HepG2 (cell line): ENCODE measurements around the gene CELA2B. TPM values are rescaled to one million over a fixed set of nuclear protein-coding genes. Genes with fewer than 3 reads are reported as not detected.

Source experiments
- ATAC-seq: fragments of 200-7000 bp; cut with Tn5 transposase; 3 replicates; pipeline ENCODE4 v1.9.1; 2020; ENCODE audit warnings: mild to moderate bottlenecking, moderate library complexity
- BruUV-seq: library from RNA; stranded (reverse); fragments of 400-500 nt; replicated peaks from 2 replicates; lab custom pipeline; 2021; lab: Mats Ljungman, UMichigan
- CTCF ChIA-PET: fragments of 300-600 bp; formaldehyde crosslinking; extraction: SDS; loops from one replicate; lab custom pipeline; 2021; ENCODE audit warnings: low total read pairs, inconsistent platforms, low intra/inter-chr PET ratio; lab: Yijun Ruan, JAX
- POLR2A ChIA-PET: fragments of 350-600 bp; sonication (Branson Sonifier 250); formaldehyde crosslinking; loops from one replicate; lab custom pipeline; 2020; ENCODE audit warnings: antibody characterized with exemption, inconsistent platforms; lab: Yijun Ruan, JAX
- DNase-seq: peaks from one replicate; pipeline ENCODE4 v3.0.0-alpha.2; 2015; ENCODE audit warnings: low spot score
- FAIRE-seq: peaks from 3 replicates; lab custom pipeline; 2011; peaks lifted over from hg19 to GRCh38; lab: Jason Lieb, UNC
- H2AFZ ChIP-seq: one replicate; pipeline ENCODE4 v1.6.1; 2011; ENCODE audit warnings: low read length, inconsistent platforms
- H3K27ac ChIP-seq: fragments of 300-600 bp; 3 replicates; pipeline ENCODE4 v1.8.0; 2011; ENCODE audit warnings: mixed run types, mild to moderate bottlenecking, mixed read lengths, low read length, inconsistent platforms; ENCODE audit not compliant: insufficient read depth; ENCODE audit errors: extremely low read length
- H3K27me3 ChIP-seq, 2 experiments: fragments of 200-600 bp in 1 of 2; 2 replicates in 1 of 2; 3 replicates in 1 of 2; pipeline versions ENCODE4 v1.6.0 to v1.8.0; 2011; ENCODE audit warnings: low read length in 2 of 2, mild to moderate bottlenecking in 2 of 2, moderate library complexity in 2 of 2, inconsistent platforms in 1 of 2; ENCODE audit not compliant: insufficient read depth in 2 of 2, control insufficient read depth in 1 of 2
- H3K36me3 ChIP-seq, 2 experiments: fragments of 200-600 bp in 1 of 2; replicated peaks in 1 of 2; 2 replicates in 1 of 2; 3 replicates in 1 of 2; pipeline versions ENCODE4 v1.5.1 to v1.8.0; 2011; ENCODE audit warnings: low read length in 2 of 2, inconsistent platforms in 1 of 2; ENCODE audit not compliant: insufficient read depth in 2 of 2, control insufficient read depth in 1 of 2
- H3K4me1 ChIP-seq: 2 replicates; pipeline ENCODE4 v1.5.1; 2012; ENCODE audit warnings: low read length, inconsistent platforms; ENCODE audit not compliant: insufficient read depth
- H3K4me2 ChIP-seq: 2 replicates; pipeline ENCODE4 v1.6.0; 2011; ENCODE audit warnings: low read depth, low read length, inconsistent platforms
- H3K4me3 ChIP-seq, 3 experiments: fragments of 200-600 bp in 1 of 3; sonication (generic), shearing (Covaris generic) in 1 of 3; replicated peaks in 1 of 3; 2 replicates each; pipeline ENCODE4 v1.5.1; 2011 to 2016; ENCODE audit warnings: low read length in 3 of 3, inconsistent platforms in 2 of 3, low read depth in 2 of 3, mild to moderate bottlenecking in 2 of 3, control low read depth in 1 of 3, mixed read lengths in 1 of 3; ENCODE audit not compliant: insufficient read depth in 1 of 3
- H3K79me2 ChIP-seq: one replicate; pipeline ENCODE4 v1.6.1; 2011; ENCODE audit warnings: low read length, inconsistent platforms; ENCODE audit not compliant: insufficient read depth
- H3K9ac ChIP-seq: 2 replicates; pipeline ENCODE4 v1.6.0; 2011; ENCODE audit warnings: mild to moderate bottlenecking, low read depth, low read length, inconsistent platforms; ENCODE audit not compliant: insufficient read depth
- H3K9me3 ChIP-seq: 2 replicates; pipeline ENCODE4 v1.5.1; 2012; ENCODE audit warnings: mild to moderate bottlenecking, low read length
- H4K20me1 ChIP-seq: 2 replicates; pipeline ENCODE4 v1.6.0; 2011; ENCODE audit warnings: inconsistent platforms, mild to moderate bottlenecking, low read length, moderate library complexity; ENCODE audit not compliant: insufficient read depth
- FOXP1 ChIP-seq, 2 experiments: fragments of 450-650 bp in 1 of 2; IDR thresholded peaks; 2 replicates each; pipeline ENCODE4 v1.6.1; 2017 to 2018; ENCODE audit warnings: antibody characterized with exemption in 1 of 2
- MTA1 ChIP-seq: sonication (generic); formaldehyde crosslinking; IDR thresholded peaks from 2 replicates; pipeline ENCODE4 v1.4.0; 2020; ENCODE audit warnings: missing genetic modification reagents, mild to moderate bottlenecking, borderline replicate concordance
- TBL1XR1 ChIP-seq: fragments of 150-350 bp; IDR thresholded peaks from 2 replicates; pipeline ENCODE4 v1.6.1; 2014; ENCODE audit warnings: borderline replicate concordance, low read length; ENCODE audit not compliant: partially characterized antibody
- ZSCAN9 ChIP-seq: IDR thresholded peaks from 2 replicates; pipeline ENCODE4 v1.6.1; 2016; ENCODE audit warnings: borderline replicate concordance
- WGBS: methylation state at CpG from one replicate; pipeline ENCODE4 v1.1.6; 2017; ENCODE audit warnings: low lambda C conversion rate; 5-methylcytosine and 5-hydroxymethylcytosine counted together
- in situ Hi-C: cut with HindIII; loops from 2 replicates; pipeline ENCODE4 v1.10.0; 2017; ENCODE audit warnings: low pct_unique_long_range_greater_than_20kb; ENCODE audit not compliant: extremely low pct_ligation_motif_present
- intact Hi-C: fragments of 100-400 bp; cut with micrococcal nuclease; formaldehyde crosslinking; loops from one replicate; pipeline ENCODE4 v1.10.0; 2022; ENCODE audit not compliant: unreplicated experiment
- polyA plus RNA-seq, 8 experiments: library from polyadenylated mRNA; depleted of rRNA in 3 of 8; stranded (reverse) in 7 of 8; unstranded in 1 of 8; fragments of >200 nt; fragmentation: Illumina TruSeq in 4 of 8; extraction: Trizol in 4 of 8; gene quantifications; 2 replicates each; pipeline versions ENCODE4 v1.2.1 to v1.2.3, GENCODE V29; 2011 to 2016; ENCODE audit warnings: low read depth in 4 of 8, missing spikeins in 1 of 8, mixed read lengths in 1 of 8; ENCODE audit not compliant: insufficient read depth in 1 of 8
- total RNA-seq, 5 experiments: library from RNA; depleted of rRNA; stranded (reverse); fragments of >200 nt; fragmentation: Illumina TruSeq; extraction: Trizol; gene quantifications; 2 replicates each; pipeline ENCODE4 v1.2.3, GENCODE V29; 2016; ENCODE audit warnings: low read depth in 1 of 5
- TF ChIP-seq, protein P1 (sequence below): sonication (generic); formaldehyde crosslinking; IDR thresholded peaks from 2 replicates; pipeline ENCODE4 v1.4.0; 2020; ENCODE audit warnings: missing genetic modification reagents
- TF ChIP-seq, protein P2 (sequence below): fragments of 450-650 bp; IDR thresholded peaks from 2 replicates; pipeline ENCODE4 v1.6.1; 2016
- TF ChIP-seq, protein P3 (sequence below): sonication (generic); formaldehyde crosslinking; IDR thresholded peaks from 2 replicates; pipeline ENCODE4 v1.8.0; 2023; ENCODE audit warnings: mild to moderate bottlenecking, missing genetic modification reagents
- TF ChIP-seq, protein P4 (sequence below): sonication (generic); formaldehyde crosslinking; IDR thresholded peaks from 2 replicates; pipeline ENCODE4 v1.4.0; 2020; ENCODE audit warnings: missing genetic modification reagents

Gene CELA2B
- total and polyA plus RNA-seq, 2 of the 13 experiments (the other 11 are each of a cell fraction or from before 2014, with no cell fraction given), result not detected

DNA sequence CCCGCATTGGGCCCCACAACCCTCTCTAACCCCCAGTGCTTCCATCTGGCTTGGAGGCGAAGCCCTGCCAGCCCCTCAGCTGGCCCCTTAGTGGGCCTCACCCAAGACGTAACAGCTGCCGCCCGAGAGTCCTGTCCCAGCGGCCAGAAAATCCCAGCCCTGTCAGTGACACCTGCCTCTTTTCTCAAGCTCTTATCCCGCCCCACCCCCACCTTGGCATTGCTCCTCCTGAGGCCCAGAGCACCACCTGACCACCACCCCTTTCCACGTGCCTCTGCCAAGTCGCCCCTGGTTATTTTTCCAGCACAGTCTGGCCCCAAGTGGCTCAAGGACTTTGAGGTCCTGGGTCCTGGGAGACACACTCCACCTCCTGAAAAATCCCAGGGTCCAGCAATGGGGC, 43.6 kb upstream of the CELA2B start:
- H3K4me1 ChIP-seq, result peaks cover 9% of the 10 kb centered on the region; the same call in 1 of the 2 replicates
- WGBS, result 68% methylated on average over 9 of the region's 9 CpGs
- in situ Hi-C loops, result no loop called here
- no peak overlapping the region for H2AFZ ChIP-seq
- H3K9me3 ChIP-seq, result no peaks in the 10 kb centered on the region
- FAIRE-seq (no peak), DNase-seq (no peak), ATAC-seq (no peak)
- no peak overlapping the region for H3K4me3 ChIP-seq
- intact Hi-C loops, result no loop called here
- no peak for TF ChIP-seq ZSCAN9 (CRISPR knock-in tag)
- TF ChIP-seq, protein P1, sequence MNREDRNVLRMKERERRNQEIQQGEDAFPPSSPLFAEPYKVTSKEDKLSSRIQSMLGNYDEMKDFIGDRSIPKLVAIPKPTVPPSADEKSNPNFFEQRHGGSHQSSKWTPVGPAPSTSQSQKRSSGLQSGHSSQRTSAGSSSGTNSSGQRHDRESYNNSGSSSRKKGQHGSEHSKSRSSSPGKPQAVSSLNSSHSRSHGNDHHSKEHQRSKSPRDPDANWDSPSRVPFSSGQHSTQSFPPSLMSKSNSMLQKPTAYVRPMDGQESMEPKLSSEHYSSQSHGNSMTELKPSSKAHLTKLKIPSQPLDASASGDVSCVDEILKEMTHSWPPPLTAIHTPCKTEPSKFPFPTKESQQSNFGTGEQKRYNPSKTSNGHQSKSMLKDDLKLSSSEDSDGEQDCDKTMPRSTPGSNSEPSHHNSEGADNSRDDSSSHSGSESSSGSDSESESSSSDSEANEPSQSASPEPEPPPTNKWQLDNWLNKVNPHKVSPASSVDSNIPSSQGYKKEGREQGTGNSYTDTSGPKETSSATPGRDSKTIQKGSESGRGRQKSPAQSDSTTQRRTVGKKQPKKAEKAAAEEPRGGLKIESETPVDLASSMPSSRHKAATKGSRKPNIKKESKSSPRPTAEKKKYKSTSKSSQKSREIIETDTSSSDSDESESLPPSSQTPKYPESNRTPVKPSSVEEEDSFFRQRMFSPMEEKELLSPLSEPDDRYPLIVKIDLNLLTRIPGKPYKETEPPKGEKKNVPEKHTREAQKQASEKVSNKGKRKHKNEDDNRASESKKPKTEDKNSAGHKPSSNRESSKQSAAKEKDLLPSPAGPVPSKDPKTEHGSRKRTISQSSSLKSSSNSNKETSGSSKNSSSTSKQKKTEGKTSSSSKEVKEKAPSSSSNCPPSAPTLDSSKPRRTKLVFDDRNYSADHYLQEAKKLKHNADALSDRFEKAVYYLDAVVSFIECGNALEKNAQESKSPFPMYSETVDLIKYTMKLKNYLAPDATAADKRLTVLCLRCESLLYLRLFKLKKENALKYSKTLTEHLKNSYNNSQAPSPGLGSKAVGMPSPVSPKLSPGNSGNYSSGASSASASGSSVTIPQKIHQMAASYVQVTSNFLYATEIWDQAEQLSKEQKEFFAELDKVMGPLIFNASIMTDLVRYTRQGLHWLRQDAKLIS (CRISPR knock-in tag), result no peak
- TF ChIP-seq MTA1 (CRISPR knock-in tag), result no peak
- no peak for TF ChIP-seq TBL1XR1
- TF ChIP-seq, protein P2, sequence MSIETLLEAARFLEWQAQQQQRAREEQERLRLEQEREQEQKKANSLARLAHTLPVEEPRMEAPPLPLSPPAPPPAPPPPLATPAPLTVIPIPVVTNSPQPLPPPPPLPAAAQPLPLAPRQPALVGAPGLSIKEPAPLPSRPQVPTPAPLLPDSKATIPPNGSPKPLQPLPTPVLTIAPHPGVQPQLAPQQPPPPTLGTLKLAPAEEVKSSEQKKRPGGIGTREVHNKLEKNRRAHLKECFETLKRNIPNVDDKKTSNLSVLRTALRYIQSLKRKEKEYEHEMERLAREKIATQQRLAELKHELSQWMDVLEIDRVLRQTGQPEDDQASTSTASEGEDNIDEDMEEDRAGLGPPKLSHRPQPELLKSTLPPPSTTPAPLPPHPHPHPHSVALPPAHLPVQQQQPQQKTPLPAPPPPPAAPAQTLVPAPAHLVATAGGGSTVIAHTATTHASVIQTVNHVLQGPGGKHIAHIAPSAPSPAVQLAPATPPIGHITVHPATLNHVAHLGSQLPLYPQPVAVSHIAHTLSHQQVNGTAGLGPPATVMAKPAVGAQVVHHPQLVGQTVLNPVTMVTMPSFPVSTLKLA, result peak; percentile 42; the same call in 1 of the 2 replicates
- TF ChIP-seq, protein P3, sequence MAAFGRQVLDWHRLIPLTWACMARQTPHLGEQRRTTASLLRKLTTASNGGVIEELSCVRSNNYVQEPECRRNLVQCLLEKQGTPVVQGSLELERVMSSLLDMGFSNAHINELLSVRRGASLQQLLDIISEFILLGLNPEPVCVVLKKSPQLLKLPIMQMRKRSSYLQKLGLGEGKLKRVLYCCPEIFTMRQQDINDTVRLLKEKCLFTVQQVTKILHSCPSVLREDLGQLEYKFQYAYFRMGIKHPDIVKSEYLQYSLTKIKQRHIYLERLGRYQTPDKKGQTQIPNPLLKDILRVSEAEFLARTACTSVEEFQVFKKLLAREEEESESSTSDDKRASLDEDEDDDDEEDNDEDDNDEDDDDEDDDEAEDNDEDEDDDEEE, result no peak
- TF ChIP-seq, protein P4, sequence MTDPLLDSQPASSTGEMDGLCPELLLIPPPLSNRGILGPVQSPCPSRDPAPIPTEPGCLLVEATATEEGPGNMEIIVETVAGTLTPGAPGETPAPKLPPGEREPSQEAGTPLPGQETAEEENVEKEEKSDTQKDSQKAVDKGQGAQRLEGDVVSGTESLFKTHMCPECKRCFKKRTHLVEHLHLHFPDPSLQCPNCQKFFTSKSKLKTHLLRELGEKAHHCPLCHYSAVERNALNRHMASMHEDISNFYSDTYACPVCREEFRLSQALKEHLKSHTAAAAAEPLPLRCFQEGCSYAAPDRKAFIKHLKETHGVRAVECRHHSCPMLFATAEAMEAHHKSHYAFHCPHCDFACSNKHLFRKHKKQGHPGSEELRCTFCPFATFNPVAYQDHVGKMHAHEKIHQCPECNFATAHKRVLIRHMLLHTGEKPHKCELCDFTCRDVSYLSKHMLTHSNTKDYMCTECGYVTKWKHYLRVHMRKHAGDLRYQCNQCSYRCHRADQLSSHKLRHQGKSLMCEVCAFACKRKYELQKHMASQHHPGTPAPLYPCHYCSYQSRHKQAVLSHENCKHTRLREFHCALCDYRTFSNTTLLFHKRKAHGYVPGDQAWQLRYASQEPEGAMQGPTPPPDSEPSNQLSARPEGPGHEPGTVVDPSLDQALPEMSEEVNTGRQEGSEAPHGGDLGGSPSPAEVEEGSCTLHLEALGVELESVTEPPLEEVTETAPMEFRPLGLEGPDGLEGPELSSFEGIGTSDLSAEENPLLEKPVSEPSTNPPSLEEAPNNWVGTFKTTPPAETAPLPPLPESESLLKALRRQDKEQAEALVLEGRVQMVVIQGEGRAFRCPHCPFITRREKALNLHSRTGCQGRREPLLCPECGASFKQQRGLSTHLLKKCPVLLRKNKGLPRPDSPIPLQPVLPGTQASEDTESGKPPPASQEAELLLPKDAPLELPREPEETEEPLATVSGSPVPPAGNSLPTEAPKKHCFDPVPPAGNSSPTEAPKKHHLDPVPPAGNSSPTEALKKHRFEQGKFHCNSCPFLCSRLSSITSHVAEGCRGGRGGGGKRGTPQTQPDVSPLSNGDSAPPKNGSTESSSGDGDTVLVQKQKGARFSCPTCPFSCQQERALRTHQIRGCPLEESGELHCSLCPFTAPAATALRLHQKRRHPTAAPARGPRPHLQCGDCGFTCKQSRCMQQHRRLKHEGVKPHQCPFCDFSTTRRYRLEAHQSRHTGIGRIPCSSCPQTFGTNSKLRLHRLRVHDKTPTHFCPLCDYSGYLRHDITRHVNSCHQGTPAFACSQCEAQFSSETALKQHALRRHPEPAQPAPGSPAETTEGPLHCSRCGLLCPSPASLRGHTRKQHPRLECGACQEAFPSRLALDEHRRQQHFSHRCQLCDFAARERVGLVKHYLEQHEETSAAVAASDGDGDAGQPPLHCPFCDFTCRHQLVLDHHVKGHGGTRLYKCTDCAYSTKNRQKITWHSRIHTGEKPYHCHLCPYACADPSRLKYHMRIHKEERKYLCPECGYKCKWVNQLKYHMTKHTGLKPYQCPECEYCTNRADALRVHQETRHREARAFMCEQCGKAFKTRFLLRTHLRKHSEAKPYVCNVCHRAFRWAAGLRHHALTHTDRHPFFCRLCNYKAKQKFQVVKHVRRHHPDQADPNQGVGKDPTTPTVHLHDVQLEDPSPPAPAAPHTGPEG (CRISPR knock-in tag), result no peak
- TF ChIP-seq FOXP1 (IDR thresholded peaks at IDR 0.05), result no peak
- TF ChIP-seq FOXP1 (CRISPR knock-in tag; IDR thresholded peaks at IDR 0.05), result no peak
- no peaks in the 10 kb centered on the region for H3K79me2 ChIP-seq
- no TSS peak for BruUV-seq
- no peak overlapping the region for H3K27ac ChIP-seq
- no peaks in the 10 kb centered on the region for H4K20me1 ChIP-seq
- CTCF ChIA-PET, result interaction anchor here (3.6 kb wide), 1 partner anchor 108 kb away, joined by 47 read pairs; no protein-coding TSS in a partner anchor
- H3K36me3 ChIP-seq, result peaks cover 0 to 1% of the 10 kb centered on the region in 2 experiments; a peak in 2 of 5 replicates
- POLR2A ChIA-PET, result no interaction called here
- H3K27me3 ChIP-seq, result no peaks in the 10 kb centered on the region
- H3K9ac ChIP-seq, result no peak overlapping the region
- no peak overlapping the region for H3K4me2 ChIP-seq
